Lower leg skin (tissue), 3 donors: ENCODE data around the gene RHCG.

ENCODE experiments used
- CTCF ChIP-seq, 3 donors: fragments of 450-650 bp; IDR thresholded peaks; one replicate each; pipeline ENCODE4 v1.5.1; 2016; ENCODE audit warnings: antibody characterized with exemption in 3 of 3, mild to moderate bottlenecking in 3 of 3, moderate library complexity in 2 of 3
- POLR2A ChIP-seq, 2 donors: fragments of 450-650 bp; IDR thresholded peaks; one replicate each; pipeline ENCODE4 v1.6.1; 2016 to 2017; ENCODE audit warnings: antibody characterized with exemption in 2 of 2, mild to moderate bottlenecking in 1 of 2, moderate library complexity in 1 of 2

- no peak for TF ChIP-seq CTCF (IDR thresholded peaks at IDR 0.05)
- no peak for TF ChIP-seq POLR2A (IDR thresholded peaks at IDR 0.05)
Measured at GRCh38 chr15:89447676-89448075, 48.7 kb downstream of the RHCG start.
